GM18526 (cell line): ENCODE results near the gene OR51F2.

Source experiments
- POLR2A ChIP-seq: IDR thresholded peaks from 3 replicates; pipeline ENCODE4 v1.6.1; 2011; ENCODE audit not compliant: insufficient read length; ENCODE audit errors: extremely low read depth

Gene OR51F2, protein sequence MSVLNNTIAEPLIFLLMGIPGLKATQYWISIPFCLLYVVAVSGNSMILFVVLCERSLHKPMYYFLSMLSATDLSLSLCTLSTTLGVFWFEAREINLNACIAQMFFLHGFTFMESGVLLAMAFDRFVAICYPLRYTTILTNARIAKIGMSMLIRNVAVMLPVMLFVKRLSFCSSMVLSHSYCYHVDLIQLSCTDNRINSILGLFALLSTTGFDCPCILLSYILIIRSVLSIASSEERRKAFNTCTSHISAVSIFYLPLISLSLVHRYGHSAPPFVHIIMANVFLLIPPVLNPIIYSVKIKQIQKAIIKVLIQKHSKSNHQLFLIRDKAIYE

DNA sequence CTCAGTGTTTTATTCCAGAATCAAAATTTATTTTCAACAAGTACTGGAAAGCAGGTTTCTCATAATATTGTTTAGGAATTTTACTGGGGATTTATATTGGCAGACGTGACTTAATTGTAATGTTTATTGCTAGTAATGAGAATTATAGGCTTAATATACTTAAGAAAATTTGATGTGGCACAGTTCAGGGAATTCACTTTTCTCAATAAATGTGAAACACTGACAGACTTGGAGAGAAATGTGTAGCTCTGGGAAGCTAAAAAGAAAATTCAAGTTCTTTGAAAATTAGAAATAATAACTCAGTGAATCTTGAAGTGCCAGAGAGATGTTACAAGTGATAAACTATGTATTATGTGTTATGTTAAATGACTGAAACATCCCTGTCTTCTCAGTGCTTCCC lies at the start of gene OR51F2:
Gene OR51F2 (plus strand): TSS at position 301 of the 400 bp plus-strand sequence. CDS start 101 bp downstream, outside the sequence.
- TF ChIP-seq POLR2A, result no peak

GRCh38 chr11:4782454-4782853 lies 38.7 kb upstream of the OR51F2 start:
- TF ChIP-seq POLR2A, result no peak

GRCh38 chr11:4797206-4797605 lies 23.9 kb upstream of the OR51F2 start:
- TF ChIP-seq POLR2A, result no peak

DNA sequence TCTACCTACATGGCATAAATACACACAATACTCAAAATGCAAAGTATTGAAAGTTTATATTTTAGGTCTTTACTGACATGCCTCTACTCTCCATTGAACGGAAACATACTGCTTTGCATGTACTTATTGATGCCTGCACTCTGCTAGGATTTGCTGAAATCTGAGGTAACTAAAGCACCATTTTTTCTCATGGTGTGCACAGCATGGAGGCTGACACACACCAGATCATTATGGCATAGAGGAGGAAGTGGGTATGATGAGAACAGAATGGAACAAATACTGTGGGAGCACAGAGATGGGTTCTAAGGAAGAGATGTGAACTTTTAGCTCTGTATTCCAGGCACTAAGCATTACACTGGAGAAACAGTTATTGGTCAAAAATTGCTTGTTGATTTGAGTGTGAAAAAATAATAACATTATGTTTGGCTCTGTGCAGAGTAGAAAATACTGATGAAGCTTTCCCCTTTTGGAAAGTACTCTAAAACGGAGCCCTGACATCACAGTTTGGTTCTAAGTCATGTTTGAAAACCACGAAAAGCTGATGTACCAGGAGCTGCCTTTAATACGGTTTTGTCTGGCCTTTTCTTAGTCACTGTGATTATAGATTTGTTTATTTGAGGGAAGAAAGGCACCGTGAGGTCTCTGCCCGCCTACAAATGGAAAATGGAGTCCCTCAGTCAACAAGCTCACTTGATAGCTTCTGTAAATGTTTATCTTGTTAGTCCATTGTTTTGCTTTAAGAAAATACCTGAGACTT lies 22.5 kb upstream of the OR51F2 start:
- no peak for TF ChIP-seq POLR2A

GRCh38 chr11:4804280-4804679 lies 16.8 kb upstream of the OR51F2 start, which contains the start of gene OR52R1:
OR52R1 (minus strand) TSS chr11:4804380; CDS start chr11:4804380, 0 bp downstream.
- no peak for TF ChIP-seq POLR2A

DNA sequence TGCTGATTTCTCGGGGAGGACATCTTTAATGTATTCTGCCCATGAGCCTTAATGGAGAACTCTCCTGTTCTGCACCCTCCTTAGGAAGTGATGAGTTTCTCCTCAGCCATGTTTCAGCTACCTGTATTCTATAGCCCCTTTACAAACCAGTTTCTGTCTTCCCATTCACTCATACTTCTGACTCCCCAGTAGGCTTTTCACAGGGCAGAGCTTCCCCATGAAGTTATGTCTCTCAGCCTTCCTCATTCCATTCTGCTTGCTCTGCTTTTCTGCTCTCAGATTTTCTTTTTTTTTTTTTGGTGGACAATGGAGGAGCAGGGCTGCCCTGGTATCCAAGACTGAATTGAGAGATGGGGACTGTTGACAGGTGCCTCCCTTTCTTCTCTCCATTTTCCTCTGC lies 12.6 kb upstream of the OR51F2 start:
- TF ChIP-seq POLR2A, result no peak

DNA sequence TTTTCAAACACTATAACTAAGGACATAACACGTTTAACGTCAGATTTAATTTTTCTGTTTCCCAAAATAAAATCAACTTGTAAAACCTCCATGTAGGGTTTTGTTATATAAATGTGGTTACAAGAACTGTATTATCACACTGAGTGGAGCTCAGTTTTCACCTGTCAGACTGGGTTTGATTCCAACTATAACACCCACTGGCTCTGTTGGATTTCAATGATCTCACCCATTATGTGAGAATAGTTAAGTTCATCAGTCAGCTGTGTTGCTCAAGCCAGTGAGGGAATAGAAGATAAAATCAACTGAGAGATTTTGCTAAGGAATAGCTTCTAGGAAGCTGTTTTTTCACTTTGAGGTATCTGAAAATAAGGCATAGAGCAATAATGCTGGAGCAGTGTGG lies 11.9 kb upstream of the OR51F2 start:
- no peak for TF ChIP-seq POLR2A

DNA sequence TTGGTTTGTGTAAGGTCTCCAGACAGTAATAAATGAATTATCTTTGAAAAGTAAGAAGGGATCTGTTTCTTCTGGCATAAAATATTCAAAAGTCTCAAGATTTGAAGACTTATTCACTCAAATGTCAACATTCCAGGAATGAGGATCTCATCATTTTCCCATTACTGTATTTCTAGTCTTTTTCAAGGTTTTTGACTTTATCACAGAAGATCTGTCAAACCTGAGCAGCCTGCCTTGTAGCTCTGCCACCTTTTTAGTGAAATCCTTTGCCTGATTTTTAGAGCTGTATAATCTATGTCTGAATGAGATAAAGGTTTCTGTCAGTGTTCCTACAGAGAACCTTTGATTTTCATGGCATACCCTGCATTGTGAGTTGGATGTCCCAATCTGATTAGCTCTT lies 4.0 kb downstream of the OR51F2 start:
- TF ChIP-seq POLR2A, result no peak

DNA sequence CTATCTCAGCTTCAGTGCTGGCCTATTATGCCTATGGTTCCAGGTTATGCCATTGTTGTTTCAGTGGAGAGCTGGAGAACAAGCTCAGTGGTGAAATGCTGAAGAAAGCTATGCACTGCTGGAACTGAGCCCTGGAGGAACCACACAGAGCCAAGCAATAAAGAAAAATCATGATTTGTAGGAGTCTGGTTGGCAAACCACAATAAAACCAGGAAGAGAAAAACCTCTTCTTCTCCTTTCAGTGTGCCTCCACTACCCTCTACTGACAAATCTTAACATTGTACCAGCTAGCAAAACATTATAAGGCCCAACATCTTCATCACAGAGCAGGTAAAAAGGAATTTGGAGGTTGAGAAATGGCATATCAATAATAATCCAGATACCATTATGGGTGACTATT lies 5.3 kb downstream of the OR51F2 start:
- TF ChIP-seq POLR2A, result no peak

- no peak for TF ChIP-seq POLR2A
Observed at GRCh38 chr11:4830346-4830745, 9.2 kb downstream of the OR51F2 start.

DNA sequence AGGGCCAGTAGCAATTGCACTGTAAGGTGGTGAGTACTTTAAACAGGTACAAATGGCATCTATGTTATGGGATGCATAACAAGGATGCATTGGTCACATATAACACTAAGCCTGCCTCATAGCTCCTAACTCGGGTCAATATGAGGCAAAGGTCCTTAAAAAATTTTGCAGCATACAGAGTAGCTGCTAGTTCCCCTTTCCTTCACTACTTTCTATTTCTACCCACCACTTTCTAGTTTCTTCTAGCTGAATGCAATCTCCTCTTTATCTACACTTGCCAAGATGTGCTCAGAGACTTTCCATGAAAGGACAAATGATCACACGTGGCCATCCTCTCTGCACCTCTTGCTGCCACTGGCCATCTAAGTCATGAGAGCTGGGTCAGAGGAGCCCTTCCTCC lies 9.8 kb downstream of the OR51F2 start:
- TF ChIP-seq POLR2A, result no peak

DNA sequence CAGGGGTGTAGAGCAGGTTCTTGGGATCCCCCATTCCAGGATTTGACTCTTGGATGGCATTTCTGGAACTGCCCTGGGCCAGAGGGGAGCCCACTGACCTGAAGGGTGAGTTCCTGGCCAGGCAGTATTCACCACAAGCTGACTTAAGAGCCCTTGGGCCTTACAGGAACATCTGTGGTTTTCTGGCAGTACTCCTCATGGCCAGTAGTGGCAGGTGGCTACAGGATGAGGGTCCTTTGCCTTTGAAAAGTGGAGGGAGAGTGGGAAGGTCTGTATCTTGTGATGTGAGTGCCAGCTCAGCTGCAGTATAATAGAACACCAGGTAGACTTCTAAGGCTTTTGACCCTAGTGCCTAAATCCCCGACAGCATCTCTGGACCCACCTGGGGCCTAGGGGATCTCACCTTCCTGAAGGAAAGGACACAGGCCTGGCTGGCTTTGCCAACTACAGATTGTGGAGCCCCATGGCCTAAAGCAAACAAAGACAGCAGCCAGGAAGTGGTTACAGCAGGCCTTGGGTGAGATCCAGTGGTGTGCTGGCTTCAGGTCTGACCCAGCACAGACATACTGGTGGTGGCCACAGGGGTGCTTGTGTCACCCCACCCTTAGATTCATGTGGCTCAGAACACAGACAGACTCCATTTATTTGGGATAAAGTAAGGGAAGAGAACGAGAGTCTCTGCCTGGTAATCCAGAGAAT lies 18.9 kb downstream of the OR51F2 start:
- TF ChIP-seq POLR2A, result no peak

DNA sequence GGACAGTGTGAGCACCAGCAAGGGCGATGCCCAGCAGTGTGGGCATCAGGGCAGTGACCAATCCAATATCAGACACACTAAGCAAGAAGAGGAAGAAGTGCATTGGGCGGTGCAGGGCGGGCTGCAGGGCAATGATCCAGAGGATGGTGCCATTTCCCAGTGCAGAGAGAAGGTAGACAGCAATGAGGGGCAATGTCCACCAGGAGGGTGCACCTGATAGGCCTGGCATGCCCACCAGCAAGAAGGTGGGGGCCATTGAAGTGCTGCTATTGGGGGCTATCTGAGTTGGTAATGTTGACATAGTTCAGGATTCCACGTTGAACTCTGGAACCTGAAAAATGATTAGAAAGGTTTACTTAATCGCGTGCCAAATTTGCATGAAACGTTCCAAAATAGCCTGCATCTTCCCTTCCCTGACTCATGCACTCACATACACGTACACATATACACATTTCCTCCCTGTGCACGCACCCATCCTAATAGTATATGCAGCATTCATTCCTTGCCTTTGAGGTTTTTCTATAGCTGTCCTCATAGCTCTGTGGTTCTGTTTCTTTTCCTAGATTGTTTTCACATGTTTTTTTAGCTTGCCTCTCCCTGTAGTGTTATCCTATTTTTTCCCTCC lies 27.9 kb downstream of the OR51F2 start, which contains the start of gene OR51S1:
Gene OR51S1 (minus strand): TSS at position 301 of the 625 bp plus-strand sequence. CDS start 0 bp downstream, at position 301.
- TF ChIP-seq POLR2A, result no peak

GRCh38 chr11:4851033-4851432 lies 29.9 kb downstream of the OR51F2 start:
- no peak for TF ChIP-seq POLR2A
